DMS79 (cell line): Measurements from ENCODE around the gene GALNT4.

Experiments used
- DNase-seq: peaks from one replicate; lab custom pipeline; 2025; lab: John Stamatoyannopoulos, UW

The GALNT4 gene

GRCh38 chr12:89524541-89525304, at the start of gene GALNT4:
Gene GALNT4, minus strand, starts transcription at chr12:89524796. Its CDS starts 247 bp downstream, at chr12:89524549.
- DNase-seq: peak; percentile 12

- no peak for DNase-seq
Measured at GRCh38 chr12:89573051-89573810, 48.6 kb upstream of the GALNT4 start.

GRCh38 chr12:89571491-89572195, 47.0 kb upstream of the GALNT4 start:
- no peak for DNase-seq

DNA sequence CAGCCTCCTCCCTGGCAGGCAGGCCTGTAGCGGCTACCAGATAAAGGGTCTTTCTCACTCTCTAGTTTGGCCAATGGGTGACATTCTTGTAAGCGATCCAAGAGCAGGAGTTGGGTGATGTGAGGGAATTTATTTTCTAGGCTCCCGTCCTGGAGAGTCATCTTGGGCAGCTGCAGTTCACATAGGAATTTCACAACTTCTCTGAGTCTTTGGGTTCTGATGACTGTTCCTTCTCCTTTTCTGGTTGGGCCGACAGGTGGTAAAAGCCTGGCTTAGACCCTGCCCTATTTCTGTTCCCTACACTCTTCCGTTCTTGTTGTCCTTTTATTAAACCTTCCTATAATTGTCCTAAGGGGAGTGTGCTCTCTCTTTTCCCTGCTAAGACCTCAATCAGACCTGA, 43.9 kb upstream of the GALNT4 start:
- no peak for DNase-seq

DNA sequence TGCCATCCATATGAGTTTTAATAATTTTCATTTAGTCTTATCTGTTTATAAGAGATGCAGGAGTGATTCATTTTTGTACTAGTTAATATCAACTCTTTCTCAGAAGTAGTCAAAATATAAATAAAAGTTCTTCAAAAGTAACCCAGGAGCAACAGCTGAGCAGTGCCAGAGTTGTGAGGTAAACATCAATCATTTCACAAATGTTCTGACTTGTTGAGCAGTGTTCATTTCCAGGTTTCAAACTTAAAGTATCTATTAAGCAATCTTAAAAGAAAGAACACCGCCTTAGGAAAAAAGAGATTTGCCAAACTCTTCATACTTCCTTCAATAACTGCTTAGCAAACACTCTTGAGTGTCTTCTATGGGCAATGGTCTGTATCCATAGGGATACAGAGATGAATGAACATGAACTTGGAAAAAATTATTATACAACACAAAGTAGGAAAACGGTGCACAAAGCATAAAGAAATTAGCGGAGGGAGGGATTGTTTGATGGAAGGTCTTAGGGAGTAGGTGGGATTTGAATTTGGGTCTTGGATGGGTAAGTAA, 43.2 kb upstream of the GALNT4 start:
- DNase-seq: no peak

- no peak for DNase-seq
Measured at GRCh38 chr12:89566615-89567014, 42.0 kb upstream of the GALNT4 start.

DNA sequence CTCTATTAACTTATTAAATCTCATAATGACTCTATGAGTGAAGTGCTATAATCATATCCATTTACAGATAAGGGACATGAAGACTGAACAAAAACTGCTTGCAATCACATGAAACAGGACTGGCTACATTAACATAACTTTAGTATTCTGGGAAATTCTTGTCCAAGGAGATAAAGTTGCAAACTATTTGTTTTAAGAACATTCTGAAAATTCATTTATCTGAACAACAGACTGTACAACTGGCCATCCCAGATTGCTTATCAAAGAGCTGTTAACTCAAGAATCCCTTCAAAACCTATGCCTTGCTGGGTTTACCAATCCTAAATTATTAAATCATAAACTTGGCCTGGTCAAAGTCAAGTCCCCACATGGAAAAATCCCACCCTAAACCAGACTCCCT, 40.4 kb upstream of the GALNT4 start:
- no peak for DNase-seq

DNA sequence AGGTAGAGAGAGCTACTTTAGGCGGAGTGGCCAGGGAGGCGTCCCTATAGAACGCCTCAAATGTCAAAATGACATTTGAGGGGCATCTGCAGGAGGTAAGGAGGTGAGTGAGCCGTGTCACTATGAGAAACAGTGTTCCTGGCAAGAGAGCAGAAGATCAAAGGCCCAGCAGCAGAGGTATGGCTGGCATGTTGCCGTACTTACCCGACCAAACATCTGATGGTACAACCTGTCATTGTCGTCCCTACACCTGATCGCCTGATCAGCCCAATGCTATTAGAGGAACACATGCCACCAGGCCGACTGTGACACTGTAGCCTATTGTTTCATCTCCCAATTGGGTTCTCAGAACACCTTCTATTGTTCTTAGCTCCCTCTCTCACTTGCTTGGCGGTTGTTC, 35.2 kb upstream of the GALNT4 start:
- DNase-seq: no peak

DNA sequence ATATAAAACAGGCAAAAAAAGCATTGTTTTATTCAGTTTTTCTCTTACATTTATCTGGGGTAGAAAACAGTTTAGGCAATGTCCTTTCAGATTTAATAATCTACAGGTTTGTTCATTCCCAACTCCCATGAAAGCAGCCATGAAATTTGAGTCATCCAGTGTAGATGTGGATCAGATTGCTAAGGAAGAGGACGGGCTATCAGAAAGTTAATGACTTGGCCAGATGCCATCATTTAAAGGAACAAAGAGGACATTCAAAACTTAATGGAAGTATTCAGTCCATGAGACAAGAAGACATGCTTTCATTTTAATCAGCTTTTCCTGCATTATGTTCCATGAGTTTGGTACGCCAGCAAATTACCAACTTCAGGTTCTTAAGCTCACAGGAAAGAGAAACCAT, 32.4 kb upstream of the GALNT4 start:
- DNase-seq: no peak

DNA sequence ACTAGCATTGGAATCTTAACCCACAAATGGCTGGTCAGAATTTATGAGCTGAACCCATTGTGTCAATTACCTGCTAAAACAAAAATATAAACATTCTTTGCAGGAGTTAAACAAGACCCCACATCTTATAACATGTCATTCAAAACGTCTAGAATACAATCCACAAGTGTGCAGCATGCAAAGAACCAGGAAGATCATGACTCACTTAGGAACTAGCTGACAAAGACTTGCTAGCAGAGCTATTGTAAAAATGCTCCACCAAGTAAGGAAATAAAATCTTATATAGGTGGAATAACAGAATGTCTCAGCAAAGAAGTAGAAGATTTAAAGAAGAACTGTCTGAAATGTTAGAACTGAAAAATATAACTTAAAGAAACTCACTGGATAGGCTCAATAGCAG, 27.8 kb upstream of the GALNT4 start:
- no peak for DNase-seq

DNA sequence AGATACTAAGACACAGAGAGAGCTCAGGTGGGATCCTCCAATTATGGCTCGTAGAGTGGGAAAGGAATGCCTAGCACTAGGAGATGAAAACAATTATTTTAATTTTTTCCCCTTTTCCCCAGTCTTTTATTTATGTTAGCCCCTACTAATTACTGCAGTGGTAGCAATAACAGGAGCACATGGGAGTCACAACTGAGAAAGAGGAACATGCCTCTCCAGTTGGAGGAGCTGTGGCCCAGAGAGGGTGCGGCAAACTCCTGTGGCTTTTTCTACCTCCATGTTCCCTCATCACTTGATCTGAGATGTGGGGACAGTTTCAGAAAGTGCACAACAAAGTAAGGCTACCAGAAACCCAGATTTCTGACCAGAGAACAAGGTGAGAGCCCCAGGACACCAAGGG, 27.2 kb upstream of the GALNT4 start:
- no peak for DNase-seq

GRCh38 chr12:89547101-89547500, 22.5 kb upstream of the GALNT4 start:
- DNase-seq: no peak

- DNase-seq: no peak
Measured at GRCh38 chr12:89546151-89546550, 21.6 kb upstream of the GALNT4 start.

DNA sequence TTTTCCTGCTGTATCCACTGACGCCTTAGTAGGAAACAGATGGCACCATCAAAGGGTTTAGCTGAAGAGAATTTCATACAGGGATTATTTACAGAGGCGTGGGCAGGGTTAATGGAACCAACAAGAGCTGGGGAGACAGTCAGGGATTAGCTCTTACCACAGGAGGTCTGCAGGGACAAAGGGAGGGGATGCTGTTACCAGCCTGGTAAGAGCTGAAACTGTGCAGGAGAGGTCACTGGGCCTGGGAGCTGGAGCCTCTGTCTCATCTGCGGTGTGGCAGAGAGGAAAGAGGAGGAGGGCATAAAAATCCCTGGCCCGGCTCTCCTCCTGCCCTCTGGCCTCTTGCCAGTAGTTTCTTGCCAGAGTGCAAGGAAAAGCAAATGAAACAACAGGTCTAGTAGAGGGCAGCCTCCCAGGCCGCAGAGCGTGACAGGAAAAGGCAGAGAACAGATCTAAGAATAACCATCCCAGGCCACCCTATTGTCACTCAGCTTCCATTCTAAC, 20.1 kb upstream of the GALNT4 start:
- peak; percentile 41 for DNase-seq

DNA sequence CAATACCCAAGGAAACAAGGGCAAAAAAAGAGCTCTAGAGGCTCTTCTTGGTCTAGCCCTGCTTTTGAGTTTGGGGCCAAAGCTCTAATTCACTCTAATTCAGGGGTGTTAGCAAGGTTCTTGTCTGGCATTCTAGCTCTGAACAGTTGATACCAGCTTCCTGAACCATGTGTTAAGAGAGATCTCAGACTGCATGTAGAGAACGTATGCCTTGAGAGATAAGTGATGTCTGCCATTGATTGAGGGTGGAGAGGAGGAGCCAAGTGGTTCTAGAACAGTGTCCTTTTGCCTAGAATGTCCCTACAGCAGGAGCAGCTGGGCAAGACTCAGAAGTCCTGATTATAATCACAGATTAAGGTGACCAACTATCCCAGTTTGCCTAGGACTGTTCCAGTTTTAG, 19.4 kb upstream of the GALNT4 start:
- no peak for DNase-seq

DNA sequence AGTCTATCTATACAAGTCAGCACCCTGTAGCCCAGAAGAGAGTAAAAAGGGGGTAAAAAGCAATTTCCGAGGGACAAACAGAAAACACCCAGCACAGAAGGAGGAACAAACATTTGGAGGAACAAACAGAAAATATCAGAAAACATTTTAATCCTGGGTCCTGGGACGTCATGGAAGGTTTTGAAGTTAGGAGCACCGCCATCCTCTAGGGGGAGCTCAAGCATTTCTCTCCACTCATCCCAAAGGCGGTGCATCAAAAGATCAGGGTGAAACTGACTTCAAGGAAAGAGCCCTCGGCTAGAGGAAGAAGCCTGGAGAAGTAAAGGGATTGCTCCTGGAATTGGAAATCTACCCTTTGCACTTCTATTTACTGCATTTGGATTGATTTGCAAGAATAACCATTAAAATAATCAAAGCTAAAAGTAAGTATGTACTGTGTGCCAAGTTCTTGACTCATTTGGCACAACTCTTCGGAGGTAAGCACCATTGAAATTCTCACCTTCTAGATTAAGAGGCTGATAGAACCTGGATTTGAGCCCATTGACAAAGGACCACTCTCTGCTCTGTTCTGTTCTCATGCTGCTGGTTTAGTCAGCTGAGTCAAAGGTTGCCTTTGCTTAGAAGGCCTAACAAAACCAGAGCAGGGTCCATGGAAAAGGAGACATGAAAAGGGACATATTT, 18.5 kb upstream of the GALNT4 start:
- DNase-seq: peak; percentile 38

DNA sequence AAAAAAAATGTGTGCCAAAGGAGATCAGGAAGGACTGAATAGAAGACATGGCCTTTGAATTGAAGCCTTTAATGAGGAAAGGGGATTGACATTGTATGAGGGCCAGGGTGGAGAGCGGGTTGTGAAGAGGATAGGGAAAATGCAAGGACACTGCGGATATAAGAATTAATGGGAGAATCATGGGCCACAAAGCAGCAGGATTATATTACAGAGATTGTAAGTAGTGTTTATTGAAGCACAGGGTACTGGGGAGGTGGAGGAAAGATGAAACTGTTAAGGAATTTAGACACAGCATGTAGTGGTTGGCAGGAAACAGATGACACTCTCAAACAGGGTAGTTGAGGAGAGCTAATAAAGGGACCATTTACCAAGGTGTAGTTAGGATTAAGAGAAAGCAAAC, 17.6 kb upstream of the GALNT4 start:
- no peak for DNase-seq

- no peak for DNase-seq
Measured at GRCh38 chr12:89540586-89540985, 16.0 kb upstream of the GALNT4 start.

GRCh38 chr12:89539426-89540223, 15.0 kb upstream of the GALNT4 start:
- no peak for DNase-seq

GRCh38 chr12:89538897-89539296, 14.3 kb upstream of the GALNT4 start:
- DNase-seq: no peak

DNA sequence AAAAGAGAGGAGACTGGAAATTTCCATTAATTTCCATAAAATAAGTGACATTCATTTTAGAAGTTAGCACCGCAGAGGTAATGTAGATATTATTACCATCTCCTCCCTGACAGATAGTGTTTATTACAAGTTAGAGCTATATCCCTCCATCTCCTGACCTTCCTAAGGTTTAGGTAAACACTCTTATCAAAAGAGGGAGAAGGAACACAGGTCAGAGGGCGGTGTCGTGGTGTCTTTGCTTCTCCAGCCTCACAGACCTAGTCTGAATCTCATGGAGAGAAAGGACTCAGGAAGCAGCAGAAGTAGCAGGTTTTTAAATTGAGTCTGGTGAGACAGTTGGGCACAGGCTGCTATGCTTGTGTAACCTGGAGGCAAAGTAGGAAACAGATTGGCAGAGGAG, 12.8 kb upstream of the GALNT4 start:
- DNase-seq: no peak
